ENCODE data around the gene EEF1AKMT1.

DNA sequence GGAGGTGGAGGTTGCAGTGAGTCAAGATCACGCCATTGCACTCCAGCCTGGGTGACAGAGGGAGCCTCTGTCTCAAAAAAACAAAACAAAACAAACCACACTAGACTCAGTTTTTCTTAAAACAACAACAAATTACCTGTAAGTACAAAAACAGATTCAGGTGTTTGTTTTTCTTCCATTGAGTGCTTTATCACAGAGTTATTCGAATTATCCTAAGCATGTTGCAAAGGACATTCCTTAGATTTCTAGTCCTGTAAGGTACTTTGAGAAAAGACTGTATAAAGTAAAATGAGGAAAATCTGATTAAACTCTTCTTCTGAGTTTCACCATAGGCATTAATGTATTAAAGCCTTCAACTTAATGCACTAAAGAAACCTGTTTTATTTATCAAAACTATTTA lies 2.2 kb upstream of the EEF1AKMT1 start:
- no peak for TF ChIP-seq POLR2A (IDR thresholded peaks at IDR 0.05; ENCODE audit: low read depth, low read length)
- no peak for TF ChIP-seq TAF1 (IDR thresholded peaks at IDR 0.05; ENCODE audit: borderline replicate concordance, low read depth, low read length)

Data from GM12892 (cell line).